Mesendoderm (in vitro differentiated cells): ENCODE data around the gene NANOS2.

Experiments
- DNase-seq: peaks from one replicate; pipeline ENCODE4 v3.0.0; 2013
- H2AK5ac ChIP-seq: 2 replicates; pipeline ENCODE4 v1.6.1; 2013; ENCODE audit warnings: low read length, inconsistent platforms
- H2BK120ac ChIP-seq: 2 replicates; pipeline ENCODE4 v1.6.1; 2013; ENCODE audit warnings: low read depth, mild to moderate bottlenecking, low read length, moderate library complexity, mixed read lengths
- H2BK15ac ChIP-seq: replicated peaks from 2 replicates; pipeline ENCODE4 v1.6.1; 2013; ENCODE audit warnings: low read depth, mild to moderate bottlenecking, moderate library complexity
- H2BK5ac ChIP-seq: 2 replicates; pipeline ENCODE4 v1.6.1; 2013; ENCODE audit warnings: low read length, inconsistent platforms
- H3K18ac ChIP-seq: 2 replicates; pipeline ENCODE4 v1.6.1; 2013; ENCODE audit warnings: mild to moderate bottlenecking, low read length, mixed read lengths
- H3K23ac ChIP-seq: one replicate; pipeline ENCODE4 v1.6.1; 2013; ENCODE audit warnings: low read length
- H3K27ac ChIP-seq: 2 replicates; pipeline ENCODE4 v1.5.1; 2013; ENCODE audit warnings: low read depth, mild to moderate bottlenecking, inconsistent platforms, low read length, moderate library complexity
- H3K27me3 ChIP-seq: 2 replicates; pipeline ENCODE4 v1.6.1; 2013; ENCODE audit warnings: low read length, control low read depth, mild to moderate bottlenecking, inconsistent platforms; ENCODE audit not compliant: insufficient read depth, poor library complexity
- H3K36me3 ChIP-seq: 2 replicates; pipeline ENCODE4 v1.6.1; 2013; ENCODE audit warnings: low read length, inconsistent platforms; ENCODE audit not compliant: control insufficient read depth, insufficient read depth
- H3K4ac ChIP-seq: one replicate; pipeline ENCODE4 v1.6.1; 2013; ENCODE audit warnings: low read depth, mild to moderate bottlenecking, low read length, moderate library complexity
- H3K4me1 ChIP-seq: 2 replicates; pipeline ENCODE4 v1.6.1; 2013; ENCODE audit warnings: low read depth, low read length, inconsistent platforms; ENCODE audit not compliant: control insufficient read depth
- H3K4me2 ChIP-seq: 2 replicates; pipeline ENCODE4 v1.6.1; 2013; ENCODE audit warnings: low read length
- H3K4me3 ChIP-seq: 2 replicates; pipeline ENCODE4 v1.5.1; 2013; ENCODE audit warnings: mild to moderate bottlenecking, low read length
- H3K56ac ChIP-seq: one replicate; pipeline ENCODE4 v1.6.1; 2013; ENCODE audit warnings: low read length
- H3K79me1 ChIP-seq: 2 replicates; pipeline ENCODE4 v1.6.1; 2013; ENCODE audit warnings: low read length, inconsistent platforms
- H3K79me2 ChIP-seq: 2 replicates; pipeline ENCODE4 v1.6.1; 2013; ENCODE audit warnings: mild to moderate bottlenecking, low read length; ENCODE audit not compliant: control insufficient read depth, insufficient read depth
- H3K9ac ChIP-seq: 2 replicates; pipeline ENCODE4 v1.6.1; 2013; ENCODE audit warnings: low read length, inconsistent platforms
- H4K5ac ChIP-seq: one replicate; pipeline ENCODE4 v1.6.1; 2013; ENCODE audit warnings: low read length
- H4K8ac ChIP-seq: one replicate; pipeline ENCODE4 v1.6.1; 2013; ENCODE audit warnings: low read depth, mild to moderate bottlenecking, control low read depth, low read length, moderate library complexity
- WGBS: extraction: QIAGEN DNeasy Blood & Tissue Kit; methylation state at CpG from one replicate; pipeline ENCODE4 v1.1.7; 2013; ENCODE audit warnings: low lambda C conversion rate, missing lambda C conversion rate; ENCODE audit not compliant: insufficient coverage; ENCODE audit errors: extremely low coverage; 5-methylcytosine and 5-hydroxymethylcytosine counted together

Gene NANOS2

DNA sequence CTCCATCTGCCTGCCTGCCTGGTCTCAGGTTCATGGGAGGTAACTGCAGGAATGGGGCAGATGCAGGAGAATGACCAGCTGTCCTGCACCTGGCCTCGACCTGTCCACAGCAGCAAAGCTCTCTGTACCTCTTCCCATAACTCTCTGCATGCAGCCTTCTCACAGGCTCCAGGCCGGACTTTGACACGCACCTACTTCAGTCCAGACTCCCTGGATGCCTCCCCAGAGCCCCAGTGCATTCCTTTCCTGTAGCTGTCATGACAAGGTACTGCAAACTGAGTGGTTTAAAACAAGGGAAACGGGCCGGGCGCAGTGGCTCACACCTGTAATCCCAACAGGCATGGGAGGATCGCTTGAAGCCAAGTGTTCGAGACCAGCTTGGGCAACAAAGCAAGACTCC, 3.3 kb downstream of the NANOS2 start:
- H3K4me3 ChIP-seq = no peak overlapping the region
- H3K9ac ChIP-seq = no peak overlapping the region
- no peaks in the 10 kb centered on the region for H3K79me2 ChIP-seq
- no peaks in the 10 kb centered on the region for H3K27me3 ChIP-seq
- no peak overlapping the region for H4K5ac ChIP-seq
- H3K4ac ChIP-seq = no peak overlapping the region
- H3K36me3 ChIP-seq = no peaks in the 10 kb centered on the region
- no CpG with 5 or more reads among the region's 8 CpGs for WGBS
- H3K23ac ChIP-seq = no peak overlapping the region
- no peak for DNase-seq
- H3K56ac ChIP-seq = no peak overlapping the region
- H3K4me1 ChIP-seq = no peaks in the 10 kb centered on the region
- no peaks in the 10 kb centered on the region for H3K79me1 ChIP-seq
- H2BK15ac ChIP-seq = no peak overlapping the region
- no peak overlapping the region for H3K4me2 ChIP-seq
- H4K8ac ChIP-seq = no peak overlapping the region
- no peak overlapping the region for H2BK5ac ChIP-seq
- H2AK5ac ChIP-seq = no peak overlapping the region
- no peak overlapping the region for H2BK120ac ChIP-seq
- no peak overlapping the region for H3K18ac ChIP-seq
- no peak overlapping the region for H3K27ac ChIP-seq

- no peak overlapping the region for H3K4me3 ChIP-seq
- no peak overlapping the region for H3K9ac ChIP-seq
- no peak overlapping the region for H3K18ac ChIP-seq
- H3K4me2 ChIP-seq = no peak overlapping the region
- H3K79me1 ChIP-seq = no peaks in the 10 kb centered on the region
- H3K79me2 ChIP-seq = no peaks in the 10 kb centered on the region
- no peak overlapping the region for H2BK120ac ChIP-seq
- no peaks in the 10 kb centered on the region for H3K4me1 ChIP-seq
- H3K4ac ChIP-seq = no peak overlapping the region
- H2AK5ac ChIP-seq = no peak overlapping the region
- DNase-seq = no peak
- H3K56ac ChIP-seq = no peak overlapping the region
- H3K27me3 ChIP-seq = no peaks in the 10 kb centered on the region
- H2BK15ac ChIP-seq = no peak overlapping the region
- no peak overlapping the region for H2BK5ac ChIP-seq
- no peak overlapping the region for H3K23ac ChIP-seq
- H4K8ac ChIP-seq = no peak overlapping the region
- no peaks in the 10 kb centered on the region for H3K36me3 ChIP-seq
- H3K27ac ChIP-seq = no peak overlapping the region
- no CpG with 5 or more reads among the region's 5 CpGs for WGBS
- H4K5ac ChIP-seq = no peak overlapping the region
Observed at GRCh38 chr19:45908956-45909355, 5.6 kb downstream of the NANOS2 start.

DNA sequence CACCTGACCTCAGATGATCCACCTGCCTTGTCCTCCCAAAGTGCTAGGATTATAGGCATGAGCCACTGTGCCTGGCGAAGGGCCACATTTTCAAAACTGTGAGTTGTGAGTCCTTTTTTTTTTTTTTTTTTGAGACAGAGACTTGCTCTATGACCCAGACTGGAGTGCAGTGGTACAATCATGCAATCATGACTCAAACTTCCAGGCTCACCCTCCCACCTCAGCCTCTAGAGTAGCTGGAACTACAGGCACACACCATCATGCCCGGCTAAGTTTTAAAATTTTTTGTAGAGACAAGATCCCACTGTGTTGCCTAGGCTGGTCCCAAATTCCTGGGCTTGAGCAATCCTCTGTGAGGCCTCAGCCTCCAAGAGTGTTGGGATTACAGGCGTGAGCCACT, 8.4 kb downstream of the NANOS2 start:
- H3K4ac ChIP-seq = no peak overlapping the region
- no peak overlapping the region for H4K5ac ChIP-seq
- H3K23ac ChIP-seq = no peak overlapping the region
- no peak overlapping the region for H2BK5ac ChIP-seq
- H2BK15ac ChIP-seq = no peak overlapping the region
- H3K4me3 ChIP-seq = no peak overlapping the region
- H3K79me2 ChIP-seq = no peaks in the 10 kb centered on the region
- H4K8ac ChIP-seq = no peak overlapping the region
- H3K18ac ChIP-seq = no peak overlapping the region
- H3K79me1 ChIP-seq = no peaks in the 10 kb centered on the region
- no peak overlapping the region for H3K9ac ChIP-seq
- H2AK5ac ChIP-seq = no peak overlapping the region
- no CpG with 5 or more reads among the region's 3 CpGs for WGBS
- H3K36me3 ChIP-seq = no peaks in the 10 kb centered on the region
- H2BK120ac ChIP-seq = no peak overlapping the region
- H3K27ac ChIP-seq = no peak overlapping the region
- no peak overlapping the region for H3K4me2 ChIP-seq
- no peak for DNase-seq
- no peaks in the 10 kb centered on the region for H3K4me1 ChIP-seq
- no peaks in the 10 kb centered on the region for H3K27me3 ChIP-seq
- H3K56ac ChIP-seq = no peak overlapping the region

- Histone ChIP-seq H3K36me3 (no peaks in the 10 kb centered on the region), H3K18ac (no peak overlapping the region), H3K56ac (no peak overlapping the region), H4K8ac (no peak overlapping the region), H2BK5ac (no peak overlapping the region), H4K5ac (no peak overlapping the region), H3K4me1 (no peaks in the 10 kb centered on the region), H3K4me2 (no peak overlapping the region), H3K79me1 (no peaks in the 10 kb centered on the region), H2BK15ac (no peak overlapping the region), H2AK5ac (no peak overlapping the region), H3K79me2 (no peaks in the 10 kb centered on the region), H3K9ac (no peak overlapping the region), H2BK120ac (no peak overlapping the region), H3K4me3 (no peak overlapping the region), H3K27me3 (no peaks in the 10 kb centered on the region), H3K4ac (no peak overlapping the region), H3K23ac (no peak overlapping the region), H3K27ac (no peak overlapping the region)
- no peak for DNase-seq
- no CpG with 5 or more reads among the region's 10 CpGs for WGBS
Observed at GRCh38 chr19:45905011-45905410, 9.6 kb downstream of the NANOS2 start.

- Histone ChIP-seq H3K79me2 (no peaks in the 10 kb centered on the region), H2AK5ac (no peak overlapping the region), H3K4me2 (peak overlapping the region; percentile 81), H3K23ac (no peak overlapping the region), H2BK120ac (no peak overlapping the region), H3K27me3 (no peaks in the 10 kb centered on the region), H3K27ac (peak overlapping the region; percentile 74), H4K5ac (no peak overlapping the region), H3K4ac (no peak overlapping the region), H3K18ac (no peak overlapping the region), H3K4me3 (peak overlapping the region; percentile 50), H2BK15ac (no peak overlapping the region), H2BK5ac (no peak overlapping the region), H3K56ac (peak overlapping the region; percentile 87), H3K4me1 (no peaks in the 10 kb centered on the region), H3K79me1 (no peaks in the 10 kb centered on the region), H3K36me3 (peaks cover 1% of the 10 kb centered on the region), H3K9ac (peak overlapping the region; percentile 72), H4K8ac (no peak overlapping the region)
- no CpG with 5 or more reads among the region's 73 CpGs for WGBS
- DNase-seq = peak; percentile 98
Observed at GRCh38 chr19:45902651-45903625, 11.6 kb downstream of the NANOS2 start.
